DMS153 (cell line): Measurements from ENCODE around the gene RGPD6.
"Not testable (repeated sequence)": the region's sequence is repeated elsewhere in the genome, so short reads cannot be mapped to it uniquely, and the experiment has no call there.

Experiments
- DNase-seq: peaks from one replicate; lab custom pipeline; 2025; lab: John Stamatoyannopoulos, UW

The RGPD6 gene

GRCh38 chr2:110576763-110577416, at the start of gene RGPD6:
RGPD6 (minus strand) TSS chr2:110577222; CDS start chr2:110577024, 198 bp downstream.
- DNase-seq, result not testable (repeated sequence)

DNA sequence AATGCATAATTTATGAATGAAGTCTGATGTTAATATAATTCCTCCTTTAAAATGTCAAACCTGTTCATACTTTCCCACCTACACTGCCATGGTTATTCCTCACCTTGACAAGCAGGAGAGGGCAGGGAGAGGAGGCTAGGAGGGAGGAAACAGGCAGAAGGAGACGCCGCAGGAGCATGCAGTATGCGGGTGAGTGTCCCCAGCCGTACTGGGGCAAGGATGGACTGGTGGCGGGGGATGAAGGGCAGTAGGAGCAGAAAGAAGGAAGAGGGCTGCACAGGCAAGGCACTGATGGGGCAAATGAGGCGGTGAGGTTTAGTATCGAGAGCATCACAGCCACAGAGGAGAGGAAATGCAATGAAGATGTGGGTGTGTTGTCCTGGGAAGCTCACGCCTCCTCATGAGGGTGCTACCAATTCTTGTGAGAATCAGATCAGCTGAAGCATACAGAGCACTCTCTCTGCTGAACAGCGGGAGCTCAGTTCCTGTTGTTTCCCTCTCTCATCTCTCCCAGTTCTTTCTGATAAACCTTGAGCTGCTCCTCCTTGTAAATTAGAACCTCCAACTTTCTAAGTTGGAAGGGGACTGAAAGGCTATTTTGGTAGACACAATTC, 42.4 kb upstream of the RGPD6 start:
- DNase-seq, result not testable (repeated sequence)

GRCh38 chr2:110613927-110614326, 36.9 kb upstream of the RGPD6 start:
- DNase-seq, result not testable (repeated sequence)

GRCh38 chr2:110610613-110611250, 33.7 kb upstream of the RGPD6 start:
- DNase-seq, result not testable (repeated sequence)

DNA sequence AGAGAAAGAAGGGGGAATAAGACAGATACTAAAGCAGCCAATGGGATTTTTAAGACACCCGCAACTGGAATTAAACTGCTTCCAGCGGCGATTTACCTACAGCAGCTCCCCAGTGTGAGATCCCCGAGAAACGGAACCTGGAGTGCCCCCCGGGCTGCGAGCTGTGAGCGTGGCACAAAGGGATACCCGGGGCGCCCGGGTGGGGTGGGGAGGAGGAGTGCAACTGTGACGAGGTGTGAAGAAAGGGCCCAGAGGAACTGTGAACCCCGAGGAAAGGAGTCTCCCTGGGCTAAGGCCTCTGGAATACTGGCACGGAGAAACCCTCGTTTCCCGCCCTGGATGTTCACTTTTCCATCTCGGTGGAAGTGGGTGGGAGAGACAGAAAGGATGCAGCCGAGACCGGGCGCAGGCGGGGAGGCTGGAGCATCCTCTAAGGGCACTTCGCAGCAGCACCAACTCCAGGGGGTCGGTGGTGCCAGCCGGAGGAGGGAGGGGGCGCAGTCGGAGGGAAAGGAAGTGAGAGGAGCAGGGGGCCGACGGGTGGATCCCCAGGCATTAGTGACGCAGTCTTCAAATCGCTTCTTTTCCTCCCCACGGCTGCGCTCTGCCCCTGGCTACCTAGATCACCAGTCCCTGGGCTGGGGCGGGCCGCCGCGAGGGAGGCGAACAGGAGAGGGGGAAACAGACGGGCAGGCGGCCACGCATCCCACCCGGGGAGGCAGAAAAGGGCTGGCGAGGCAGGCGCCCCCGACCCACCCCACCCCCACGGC, 33.0 kb upstream of the RGPD6 start:
- not testable (repeated sequence) for DNase-seq

- DNase-seq, result not testable (repeated sequence)
Observed at GRCh38 chr2:110608788-110609502, 31.9 kb upstream of the RGPD6 start.

- not testable (repeated sequence) for DNase-seq
Observed at GRCh38 chr2:110605057-110605456, 28.0 kb upstream of the RGPD6 start.

DNA sequence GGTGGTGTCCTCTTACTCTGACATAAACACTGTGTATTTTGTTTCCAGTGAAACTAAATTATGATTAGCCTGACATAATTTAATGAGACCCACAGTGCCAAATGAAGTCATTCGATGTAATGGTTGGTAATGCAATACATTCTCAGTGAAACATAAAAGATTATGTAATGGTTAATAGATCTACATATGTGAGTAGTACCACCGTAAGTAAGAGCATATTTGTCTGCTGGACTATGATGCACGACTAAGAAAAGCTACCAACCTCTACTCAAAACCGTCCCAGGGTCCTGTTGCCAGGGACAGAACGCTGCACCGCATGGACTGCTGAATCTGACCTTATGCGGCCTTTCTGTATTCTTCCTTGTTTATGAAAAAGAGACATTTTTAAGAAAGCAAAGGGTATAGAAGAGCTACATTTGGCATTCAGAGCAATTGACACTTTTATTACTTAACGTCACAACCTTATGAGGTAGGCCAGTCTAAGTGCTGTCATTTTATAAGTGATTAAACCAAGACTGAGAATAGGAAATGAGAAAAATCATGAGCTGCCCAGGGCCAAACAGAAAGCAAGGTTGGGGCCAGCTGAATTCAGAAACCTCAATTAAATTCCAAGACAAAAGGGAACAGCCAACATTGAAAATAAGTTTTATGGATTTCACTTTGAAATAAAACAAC, 27.0 kb upstream of the RGPD6 start:
- DNase-seq, result not testable (repeated sequence)

DNA sequence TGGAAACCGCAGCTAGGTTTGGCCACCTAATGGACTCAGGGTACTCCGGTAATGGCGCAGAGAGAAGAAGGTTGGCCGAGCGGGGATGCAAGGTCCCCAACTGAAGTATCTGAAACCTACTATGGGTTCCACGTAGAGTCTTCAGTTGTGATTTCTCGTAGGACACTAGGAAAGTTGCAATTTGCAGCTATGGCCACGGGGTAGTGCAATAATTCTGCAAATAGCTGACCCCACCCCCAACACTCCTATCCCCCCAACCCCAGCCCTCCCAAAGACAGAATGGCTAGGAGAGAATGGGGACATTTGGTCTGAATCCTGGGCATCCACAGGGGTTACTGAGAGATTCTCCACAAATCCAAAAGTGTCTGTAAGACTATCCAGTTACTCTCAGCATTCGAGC, 25.1 kb upstream of the RGPD6 start:
- not testable (repeated sequence) for DNase-seq

DNA sequence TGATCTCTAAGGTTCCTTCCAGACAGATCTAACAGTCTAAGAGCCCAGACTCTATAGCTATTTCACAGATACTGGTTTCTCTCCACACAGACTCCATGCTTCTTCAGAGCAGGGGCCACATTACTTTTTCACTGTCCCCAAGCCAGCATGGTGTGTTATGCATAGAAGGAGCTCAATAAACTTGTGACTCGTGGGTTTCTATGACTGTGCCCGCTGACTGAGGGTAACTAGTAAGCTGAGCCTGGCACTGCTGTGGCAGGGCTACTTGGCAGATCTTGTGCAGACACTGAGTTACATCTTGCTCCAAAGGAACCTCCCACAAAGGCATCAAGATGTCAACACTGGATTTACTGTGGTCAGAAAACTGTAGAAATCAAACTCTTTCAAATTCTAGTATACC, 15.0 kb upstream of the RGPD6 start:
- not testable (repeated sequence) for DNase-seq

GRCh38 chr2:110589677-110590330, 12.8 kb upstream of the RGPD6 start:
- not testable (repeated sequence) for DNase-seq

DNA sequence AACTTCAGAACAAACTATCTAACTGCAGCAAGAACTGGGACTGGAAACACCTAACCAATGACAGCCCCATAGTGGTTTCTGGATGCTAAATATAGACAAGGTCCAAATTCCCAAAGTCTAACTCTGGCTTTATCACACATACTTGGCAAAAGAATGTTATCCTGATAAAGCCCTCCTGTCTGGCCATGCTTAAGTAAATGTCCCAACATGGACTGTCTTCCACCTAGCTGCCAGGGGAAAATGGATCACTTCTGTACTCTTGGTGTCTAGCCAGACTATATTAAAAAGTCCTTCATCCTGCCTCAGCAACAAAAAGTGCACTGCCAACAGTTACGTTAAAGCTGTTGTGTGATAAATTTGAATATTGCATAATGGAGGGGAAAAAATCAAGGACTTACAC, 11.5 kb upstream of the RGPD6 start:
- not testable (repeated sequence) for DNase-seq

- DNase-seq, result not testable (repeated sequence)
Observed at GRCh38 chr2:110579216-110579965, 2.4 kb upstream of the RGPD6 start.

DNA sequence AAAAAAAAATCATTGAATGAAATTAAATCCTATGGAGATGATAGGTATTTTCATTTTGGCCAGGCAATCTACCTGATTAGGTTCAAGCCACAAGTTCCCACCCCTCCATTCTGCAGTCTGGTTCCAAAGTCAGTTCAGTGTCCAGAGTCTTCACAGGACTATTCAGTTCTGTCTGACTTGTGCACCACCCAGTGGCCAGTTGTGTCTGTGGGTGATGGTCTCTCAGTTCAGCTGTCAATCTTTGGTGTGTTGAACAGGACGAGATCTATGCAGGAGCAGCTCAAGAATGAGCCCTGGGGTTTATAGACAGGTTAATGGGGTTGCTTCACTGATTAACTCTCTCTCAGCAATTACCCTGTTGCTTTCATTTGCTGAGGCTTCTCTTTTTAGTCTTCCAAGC, 1.4 kb upstream of the RGPD6 start:
- DNase-seq, result not testable (repeated sequence)

DNA sequence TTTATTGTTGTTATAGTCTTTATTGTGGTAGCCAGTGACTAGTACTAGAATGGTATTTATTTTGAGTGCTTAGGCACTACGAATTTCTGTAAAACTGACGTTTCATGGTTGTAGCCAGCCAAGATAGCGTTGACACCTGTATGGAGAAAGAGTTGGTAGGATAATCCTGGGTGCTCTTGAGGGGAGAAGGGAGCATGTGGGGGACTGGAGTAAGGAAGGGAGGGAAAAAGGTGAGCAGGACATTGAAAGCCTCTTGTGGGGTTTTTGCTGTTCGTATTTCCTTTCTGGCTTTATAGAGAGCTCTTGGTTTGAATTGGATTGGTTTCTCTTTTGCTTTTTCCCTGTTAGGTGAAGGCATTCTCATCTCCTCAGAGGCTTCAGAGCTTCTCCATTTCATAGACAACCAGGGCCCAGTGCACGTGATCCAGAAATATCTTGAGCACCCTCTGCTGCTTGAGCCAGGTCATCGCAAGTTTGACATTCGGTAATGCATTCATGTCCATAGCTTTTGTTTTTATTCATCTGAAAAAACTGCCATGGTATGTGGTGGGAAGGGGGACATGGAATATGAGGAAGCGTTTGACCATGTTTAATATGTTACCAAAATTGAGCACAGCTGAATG, 77.2 kb downstream of the RGPD6 start:
- DNase-seq, result not testable (repeated sequence)

GRCh38 chr2:110496027-110496426, 81.0 kb downstream of the RGPD6 start:
- DNase-seq, result not testable (repeated sequence)

GRCh38 chr2:110494488-110494887, 82.5 kb downstream of the RGPD6 start:
- not testable (repeated sequence) for DNase-seq

- not testable (repeated sequence) for DNase-seq
Observed at GRCh38 chr2:110488991-110489390, 88.0 kb downstream of the RGPD6 start.

- not testable (repeated sequence) for DNase-seq
Observed at GRCh38 chr2:110482697-110483096, 94.3 kb downstream of the RGPD6 start.
